GM18520 (cell line): ENCODE data around the gene ATG4C.
"Not testable (repeated sequence)": the region's sequence is repeated elsewhere in the genome, so short reads cannot be mapped to it uniquely, and the experiment has no call there.

ENCODE experiments used
- ATAC-seq: cut with Tn5 transposase; IDR thresholded peaks from one replicate; pipeline ENCODE4 v1.9.1; 2021; ENCODE audit not compliant: unreplicated experiment

ATG4C gene

GRCh38 chr1:62774006-62774405 lies 9.9 kb upstream of the ATG4C start:
- ATAC-seq, result no peak

GRCh38 chr1:62774971-62775595 lies 8.8 kb upstream of the ATG4C start:
- ATAC-seq, result no peak

GRCh38 chr1:62778208-62778607 lies 5.7 kb upstream of the ATG4C start:
- no peak for ATAC-seq

- no peak for ATAC-seq
These were observed 1.9 kb upstream of the ATG4C start for GRCh38 chr1:62781841-62782543.

- ATAC-seq, result not testable (repeated sequence)
These were observed 1.3 kb upstream of the ATG4C start for GRCh38 chr1:62782544-62783212.

GRCh38 chr1:62784509-62785365 lies 805 bp downstream of the ATG4C start:
- no peak for ATAC-seq

- no peak for ATAC-seq
These were observed 6.8 kb downstream of the ATG4C start for GRCh38 chr1:62790716-62791115.

GRCh38 chr1:62794053-62794452 lies 10.1 kb downstream of the ATG4C start:
- ATAC-seq, result no peak

- ATAC-seq, result no peak
These were observed 12.3 kb downstream of the ATG4C start for GRCh38 chr1:62796221-62796620.

- ATAC-seq, result no peak
These were observed 15.8 kb downstream of the ATG4C start for GRCh38 chr1:62799688-62800087.

GRCh38 chr1:62800281-62800680 lies 16.3 kb downstream of the ATG4C start:
- peak; percentile 19 for ATAC-seq

- ATAC-seq, result peak; percentile 98
These were observed 16.9 kb downstream of the ATG4C start for GRCh38 chr1:62800825-62801306.

- peak; percentile 35 for ATAC-seq
These were observed 25.9 kb downstream of the ATG4C start for GRCh38 chr1:62809788-62810187.

- ATAC-seq, result peak; percentile 85
These were observed 26.7 kb downstream of the ATG4C start for GRCh38 chr1:62810420-62811274.

GRCh38 chr1:62823556-62823955 lies 39.6 kb downstream of the ATG4C start:
- no peak for ATAC-seq

GRCh38 chr1:62826901-62827300 lies 43.0 kb downstream of the ATG4C start:
- no peak for ATAC-seq

- ATAC-seq, result not testable (repeated sequence)
These were observed 43.9 kb downstream of the ATG4C start for GRCh38 chr1:62827786-62828185.

- ATAC-seq, result no peak
These were observed 48.3 kb downstream of the ATG4C start for GRCh38 chr1:62832276-62832675.

GRCh38 chr1:62833529-62833928 lies 49.6 kb downstream of the ATG4C start:
- no peak for ATAC-seq

- ATAC-seq, result no peak
These were observed 50.5 kb downstream of the ATG4C start for GRCh38 chr1:62834400-62834961.
